Stimulated activated naive CD8-positive, alpha-beta T cell treated with anti-CD3 and anti-CD28 coated beads, Interleukin-15, amount 100 ng/mL, for 72 hours (primary cell): ENCODE measurements around the gene UCKL1.
A peak's percentile ranks its signal among the peaks of the same experiment; 100 is the strongest.

ENCODE experiments used
- ATAC-seq: fragments of 150-1000 bp; cut with Tn5 transposase; 2 replicates; pipeline ENCODE4 v1.10.0; 2021; ENCODE audit warnings: mild to moderate bottlenecking, moderate library complexity
- DNase-seq, 2 donors: peaks; one replicate each; pipeline ENCODE4 v3.0.0; 2021 to 2022
- H3K27ac Mint-ChIP-seq, 2 donors: one replicate each; pipeline ENCODE4 v1.8.0; 2022; ENCODE audit warnings: mild to moderate bottlenecking in 2 of 2, mixed read lengths in 2 of 2, moderate library complexity in 2 of 2
- H3K27me3 Mint-ChIP-seq: one replicate; pipeline ENCODE4 v1.8.0; 2022; ENCODE audit warnings: mixed read lengths
- H3K4me1 Mint-ChIP-seq: one replicate; pipeline ENCODE4 v1.8.0; 2022; ENCODE audit warnings: mild to moderate bottlenecking, mixed read lengths
- H3K4me3 Mint-ChIP-seq, 2 donors: one replicate each; pipeline ENCODE4 v1.8.0; 2022; ENCODE audit warnings: mild to moderate bottlenecking in 2 of 2, mixed read lengths in 2 of 2, moderate library complexity in 1 of 2
- H3K9me3 Mint-ChIP-seq, 2 donors: one replicate each; pipeline ENCODE4 v1.8.0; 2022; ENCODE audit warnings: mixed read lengths in 2 of 2

UCKL1 gene

DNA sequence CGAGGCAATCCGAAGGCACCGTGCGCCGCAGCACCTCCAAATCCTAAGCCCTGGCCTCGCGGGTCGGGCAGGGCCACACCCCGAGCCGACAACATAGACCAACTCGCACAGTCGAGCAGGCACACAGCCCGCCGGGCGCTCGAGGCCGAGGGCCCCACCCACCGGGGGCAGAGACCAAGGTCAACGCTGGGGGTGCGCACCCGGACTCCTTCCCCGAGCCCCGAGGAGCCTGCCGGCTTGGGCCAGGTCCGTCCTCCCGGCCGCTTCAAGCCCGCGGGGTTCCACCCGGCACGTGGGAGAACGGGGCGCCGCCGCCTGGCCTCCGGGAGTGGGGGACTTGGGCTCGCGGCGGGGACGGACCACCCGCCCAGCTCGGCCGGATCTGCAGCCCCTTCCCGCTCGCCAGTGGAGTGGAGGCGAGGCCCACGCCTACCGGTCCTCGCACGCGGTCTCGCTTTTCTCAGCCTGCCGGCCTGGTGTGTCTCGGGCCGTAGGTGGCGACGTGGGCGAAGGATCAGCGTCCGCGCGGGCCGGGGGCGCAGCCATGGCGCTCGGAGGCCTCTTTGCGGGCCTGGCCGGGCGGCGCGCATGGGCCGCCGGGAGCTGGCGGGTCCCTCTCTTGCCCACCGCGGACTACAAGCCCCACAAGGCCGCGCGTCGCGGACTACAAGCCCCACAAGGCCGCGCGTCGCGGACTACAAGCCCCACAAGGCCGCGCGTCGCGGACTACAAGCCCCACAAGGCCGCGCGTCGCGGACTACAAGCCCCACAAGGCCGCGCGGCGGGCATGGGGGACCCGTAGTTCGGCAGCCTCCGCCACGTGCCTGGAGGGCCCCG lies at the start of gene UCKL1:
TSS of gene UCKL1 (minus strand) at position 590 of the 837 bp plus-strand sequence. CDS start at position 546, 44 bp downstream.
- no peaks in the 10 kb centered on the region for H3K9me3 Mint-ChIP-seq

DNA sequence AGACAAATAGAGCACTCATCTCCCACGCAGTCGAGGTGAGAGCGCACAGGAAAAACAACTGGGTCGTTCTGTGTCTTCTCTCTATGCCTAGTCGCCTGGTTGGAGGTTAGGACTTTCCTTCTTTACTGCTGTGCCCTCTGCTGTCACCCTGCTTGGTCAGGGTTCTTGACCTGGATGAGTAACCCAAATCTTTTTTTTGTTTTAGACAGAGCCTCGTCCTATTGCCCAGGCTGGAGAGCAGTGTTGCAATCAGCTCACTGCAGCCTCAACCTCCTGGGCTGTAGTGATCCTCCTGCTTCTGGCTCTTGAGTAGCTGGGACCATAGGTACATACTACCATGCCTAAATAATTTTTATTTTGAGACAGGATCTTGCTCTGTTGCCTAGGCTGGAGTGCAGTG lies 49.2 kb upstream of the UCKL1 start:
- Mint-ChIP-seq H3K27ac (no peak overlapping the region), H3K27me3 (no peaks in the 10 kb centered on the region)

More for the DNA sequence above, at the start of gene UCKL1:
- Mint-ChIP-seq H3K27ac (peak within 1 kb of the TSS; percentile 90 to 96), H3K4me3 (peak within 1 kb of the TSS; percentile 83 to 90), H3K27me3 (no peaks in the 10 kb centered on the region), H3K4me1 (peaks cover 68% of the 10 kb centered on the region)
- peak; percentile 87 to 93 for DNase-seq
- peak; percentile 83 for ATAC-seq

DNA sequence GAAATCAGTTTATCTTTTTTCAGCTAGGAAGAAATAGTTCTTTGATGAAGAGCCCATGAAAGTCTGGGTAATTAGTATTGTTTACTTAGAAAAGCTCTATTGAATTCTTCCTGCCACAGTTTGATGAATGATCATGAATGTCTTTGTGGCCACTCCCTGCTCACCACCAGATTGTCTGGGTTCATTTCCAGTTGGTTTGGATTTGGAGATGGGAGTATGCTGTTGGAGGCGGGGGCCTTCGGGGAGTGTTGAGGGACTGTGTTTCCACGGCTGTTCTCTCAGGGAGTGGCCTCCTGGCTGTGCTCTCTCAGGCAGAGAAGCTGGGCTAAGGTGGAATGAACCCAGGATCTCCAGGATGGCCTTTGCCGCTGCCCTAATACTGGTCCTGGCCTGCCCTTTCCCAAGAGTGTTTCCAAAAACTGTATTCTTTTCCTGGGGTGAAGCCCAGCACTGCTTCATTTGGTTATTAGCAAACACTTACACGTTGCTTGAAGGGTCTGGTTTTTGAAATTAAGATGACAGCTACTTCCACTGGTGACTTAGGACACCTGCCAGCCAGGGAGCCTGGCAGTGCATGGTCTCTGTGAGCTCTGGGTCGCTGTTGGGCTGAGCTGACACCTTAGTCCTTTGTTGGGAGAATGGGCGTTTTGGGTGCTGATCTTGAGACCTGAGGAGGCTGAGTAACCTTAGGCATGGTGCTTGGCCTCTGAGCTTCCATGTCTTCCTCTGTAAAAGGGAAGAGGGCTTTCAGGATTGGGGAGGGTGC lies 47.9 kb upstream of the UCKL1 start:
- Mint-ChIP-seq H3K27me3 (no peaks in the 10 kb centered on the region), H3K9me3 (peaks cover 0 to 8% of the 10 kb centered on the region in 2 donors), H3K27ac (no peak overlapping the region), H3K4me1 (peaks cover 14% of the 10 kb centered on the region), H3K4me3 (no peak overlapping the region)
- ATAC-seq: no peak
- DNase-seq: no peak

More for the DNA sequence above, 49.2 kb upstream of the UCKL1 start:
- H3K9me3 Mint-ChIP-seq: peaks cover 5 to 20% of the 10 kb centered on the region in 2 donors
- no peak overlapping the region for H3K4me3 Mint-ChIP-seq
- ATAC-seq (peak; percentile 29), DNase-seq (no peak)
- H3K4me1 Mint-ChIP-seq: peaks cover 25% of the 10 kb centered on the region

DNA sequence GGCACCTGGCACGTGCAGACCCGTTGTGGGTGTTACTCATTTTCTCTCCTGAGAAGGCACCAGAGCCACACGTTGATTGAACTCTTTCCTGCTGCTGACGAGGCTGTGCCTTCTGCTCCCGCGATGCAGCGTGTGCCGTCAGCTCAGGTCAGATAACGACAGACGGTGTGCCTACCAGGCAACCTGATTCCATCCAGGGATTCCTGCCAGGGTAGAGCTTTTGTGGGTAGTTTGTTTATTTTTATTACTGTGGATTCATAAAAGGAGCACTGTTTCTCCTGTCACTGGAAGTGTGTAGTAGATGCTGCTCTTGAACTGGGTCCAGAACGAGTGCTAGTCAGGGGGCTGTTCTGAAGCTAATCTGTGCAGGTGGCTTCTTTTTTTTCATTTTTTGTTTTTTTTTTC lies 45.4 kb upstream of the UCKL1 start:
- DNase-seq: no peak
- H3K9me3 Mint-ChIP-seq: no peaks in the 10 kb centered on the region
- no peaks in the 10 kb centered on the region for H3K27me3 Mint-ChIP-seq
- H3K4me3 Mint-ChIP-seq: no peak overlapping the region
- peak overlapping the region in 1 of 2 donors; percentile 53 for H3K27ac Mint-ChIP-seq
- peaks cover 7% of the 10 kb centered on the region for H3K4me1 Mint-ChIP-seq
- ATAC-seq: peak; percentile 72

DNA sequence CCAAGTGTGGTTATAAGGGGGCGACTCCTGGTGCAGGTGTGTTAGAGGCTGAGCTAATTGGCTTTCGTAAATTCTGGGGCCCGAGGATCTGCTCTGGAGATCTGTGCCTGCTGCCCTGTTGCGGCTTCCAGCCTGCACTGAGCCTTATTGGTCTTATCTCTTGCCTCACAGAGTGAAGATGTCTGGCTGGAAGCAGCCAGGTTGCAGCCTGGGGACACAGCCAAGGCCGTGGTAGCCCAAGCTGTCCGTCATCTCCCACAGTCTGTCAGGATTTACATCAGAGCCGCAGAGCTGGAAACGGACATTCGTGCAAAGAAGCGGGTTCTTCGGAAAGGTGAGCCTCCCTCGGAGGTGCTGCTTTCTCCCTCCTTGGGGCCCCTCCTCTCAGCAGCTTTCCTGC lies 44.7 kb upstream of the UCKL1 start:
- H3K27ac Mint-ChIP-seq: peak overlapping the region; percentile 74 to 78
- ATAC-seq (no peak), DNase-seq (no peak)
- no peaks in the 10 kb centered on the region for H3K27me3 Mint-ChIP-seq
- H3K4me3 Mint-ChIP-seq: no peak overlapping the region
- H3K4me1 Mint-ChIP-seq: peaks cover 7% of the 10 kb centered on the region
- no peaks in the 10 kb centered on the region for H3K9me3 Mint-ChIP-seq

DNA sequence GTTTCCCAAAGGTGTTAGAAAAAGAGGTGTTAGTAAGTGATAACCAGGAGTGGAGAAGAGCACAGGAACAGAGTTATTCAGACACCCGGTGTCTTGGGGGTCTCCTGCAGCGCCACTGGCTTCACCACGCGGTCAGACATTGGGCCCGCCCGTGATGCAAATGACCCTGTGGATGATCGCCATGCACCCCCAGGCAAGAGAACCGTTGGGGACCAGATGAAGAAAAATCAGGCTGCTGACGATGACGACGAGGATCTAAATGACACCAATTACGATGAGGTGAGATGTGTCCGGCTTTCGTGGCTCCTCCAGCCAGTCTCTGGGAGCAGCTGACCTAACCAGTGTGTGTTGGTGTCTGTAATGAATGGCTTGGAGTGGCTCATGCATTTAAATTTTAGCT lies 26.7 kb upstream of the UCKL1 start:
- DNase-seq (no peak), ATAC-seq (no peak)
- Mint-ChIP-seq H3K27me3 (no peaks in the 10 kb centered on the region), H3K4me3 (peak overlapping the region; percentile 29 to 97), H3K27ac (no peak overlapping the region), H3K4me1 (peaks cover 51% of the 10 kb centered on the region), H3K9me3 (no peaks in the 10 kb centered on the region)

DNA sequence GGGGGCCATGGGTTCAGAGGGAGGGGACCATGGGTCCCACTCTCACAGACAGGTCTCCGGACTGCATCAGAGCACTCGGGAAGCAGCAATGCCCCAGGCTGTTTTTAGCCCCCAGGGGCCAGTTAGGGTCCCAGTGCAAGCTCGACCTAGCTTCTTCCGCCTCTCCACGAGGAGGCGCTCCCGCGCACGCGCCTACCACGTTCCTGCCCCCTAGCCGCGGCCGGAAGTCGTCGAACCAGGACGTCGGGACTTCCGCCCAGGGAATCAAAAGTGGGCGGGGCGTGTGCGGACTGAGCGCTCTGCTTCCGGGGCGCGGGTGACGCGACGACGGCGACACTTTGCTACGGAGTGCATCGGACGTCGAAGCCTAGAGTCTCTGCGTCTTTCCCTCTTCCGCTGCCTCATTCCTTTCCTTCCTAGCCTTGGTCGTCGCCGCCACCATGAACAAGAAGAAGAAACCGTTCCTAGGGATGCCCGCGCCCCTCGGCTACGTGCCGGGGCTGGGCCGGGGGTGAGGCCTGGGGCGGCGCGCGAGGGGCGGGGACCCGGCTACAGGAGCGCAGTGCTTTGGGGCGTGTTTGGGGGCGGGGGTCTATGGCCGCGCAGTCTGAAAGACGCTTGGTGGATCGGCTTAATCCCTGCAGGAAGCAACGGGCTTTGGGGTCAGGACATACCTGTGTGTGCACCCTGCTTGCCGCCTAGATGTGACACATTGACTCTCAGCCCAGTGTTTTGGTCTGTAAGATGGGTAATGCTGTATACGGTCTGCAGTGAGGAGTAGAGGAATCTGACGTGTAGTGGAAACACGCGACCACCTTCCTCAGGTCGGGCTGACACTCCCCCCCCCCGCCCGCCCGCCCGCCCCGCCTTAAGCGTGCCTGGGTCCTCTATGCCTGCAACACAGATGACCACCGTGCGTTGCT lies 24.9 kb upstream of the UCKL1 start, which contains the start of gene PRPF6:
TSS of gene PRPF6 (plus strand) at position 327 of the 923 bp plus-strand sequence. CDS start at position 441, 114 bp downstream.
- Mint-ChIP-seq H3K27me3 (no peaks in the 10 kb centered on the region), H3K9me3 (no peaks in the 10 kb centered on the region), H3K4me3 (peak within 1 kb of the TSS; percentile 92 to 97), H3K4me1 (peaks cover 70% of the 10 kb centered on the region), H3K27ac (peak within 1 kb of the TSS; percentile 96)
- DNase-seq (peak; percentile 93 to 97), ATAC-seq (peak; percentile 47)

DNA sequence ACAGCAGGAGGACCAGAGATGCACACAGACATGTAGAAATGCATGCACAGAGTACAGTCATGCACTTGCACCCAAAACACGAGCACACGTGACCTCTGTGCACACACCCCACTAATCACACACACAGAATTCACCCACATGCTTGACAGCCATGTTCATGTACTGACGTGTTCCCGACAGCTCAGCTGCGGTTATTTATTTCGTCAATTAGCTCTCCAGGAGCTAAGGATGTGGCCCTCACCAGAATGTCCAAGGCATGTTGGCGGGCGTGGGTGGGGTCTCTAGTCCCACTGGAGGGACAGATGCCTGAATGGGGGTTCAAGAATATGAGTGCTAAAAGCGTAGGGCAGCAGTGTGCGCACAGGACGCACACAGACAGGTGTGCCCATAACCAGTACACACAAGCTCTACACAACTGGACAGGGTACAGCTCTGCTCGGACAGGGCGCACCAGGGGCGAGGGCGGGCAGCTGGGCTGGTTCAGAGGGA lies 24.1 kb upstream of the UCKL1 start:
- Mint-ChIP-seq H3K4me3 (peak overlapping the region; percentile 92 to 97), H3K9me3 (no peaks in the 10 kb centered on the region), H3K4me1 (peaks cover 74% of the 10 kb centered on the region), H3K27me3 (no peaks in the 10 kb centered on the region), H3K27ac (peak overlapping the region; percentile 96)
- DNase-seq: no peak
- ATAC-seq: peak; percentile 51

DNA sequence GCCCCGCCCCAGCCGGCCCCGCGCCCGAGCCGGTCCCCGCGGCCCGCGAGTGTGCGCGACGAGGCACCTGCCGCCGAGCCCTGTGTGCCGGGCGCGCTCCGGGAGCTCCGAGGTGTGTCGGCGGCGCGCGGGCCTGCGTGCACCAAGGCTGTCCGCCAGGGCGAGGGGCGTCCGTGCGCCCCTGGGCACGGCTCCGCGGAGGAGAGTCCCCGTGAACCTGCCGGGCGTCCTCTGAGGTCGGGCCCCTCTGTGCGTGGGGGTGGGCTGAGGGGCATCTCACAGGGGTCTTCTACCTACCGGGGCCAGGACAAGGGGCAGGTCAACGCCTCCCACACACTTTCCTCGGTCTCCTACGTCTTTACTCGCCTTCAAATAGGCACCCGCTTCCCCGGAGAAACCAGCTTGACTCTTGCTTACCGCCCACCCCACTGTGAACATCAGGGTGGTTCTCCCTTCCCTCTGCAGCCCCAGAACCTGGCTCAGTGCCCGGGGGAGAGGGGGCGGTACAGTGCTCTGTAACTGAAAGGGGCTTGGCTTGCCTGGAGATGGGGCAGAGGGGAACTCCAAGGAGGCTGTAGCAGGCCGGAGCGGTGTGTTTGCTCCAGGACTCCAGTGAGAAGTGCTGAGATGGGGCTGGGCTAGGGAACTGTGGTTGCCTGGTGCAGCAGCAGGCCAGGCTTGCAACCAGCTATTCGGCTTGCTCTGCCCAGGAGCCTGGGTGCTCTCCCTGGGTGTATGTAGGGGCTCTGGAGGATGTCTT lies 23.5 kb upstream of the UCKL1 start, which contains the start of gene SAMD10:
TSS of gene SAMD10 (minus strand) at position 86 of the 760 bp plus-strand sequence. CDS start 175 bp downstream, outside the sequence.
- Mint-ChIP-seq H3K27me3 (no peaks in the 10 kb centered on the region), H3K9me3 (no peaks in the 10 kb centered on the region), H3K27ac (peak within 1 kb of the TSS; percentile 96), H3K4me1 (peaks cover 73% of the 10 kb centered on the region), H3K4me3 (peak within 1 kb of the TSS; percentile 92 to 97)
- DNase-seq (peak; percentile 92 to 96), ATAC-seq (peak; percentile 75)

DNA sequence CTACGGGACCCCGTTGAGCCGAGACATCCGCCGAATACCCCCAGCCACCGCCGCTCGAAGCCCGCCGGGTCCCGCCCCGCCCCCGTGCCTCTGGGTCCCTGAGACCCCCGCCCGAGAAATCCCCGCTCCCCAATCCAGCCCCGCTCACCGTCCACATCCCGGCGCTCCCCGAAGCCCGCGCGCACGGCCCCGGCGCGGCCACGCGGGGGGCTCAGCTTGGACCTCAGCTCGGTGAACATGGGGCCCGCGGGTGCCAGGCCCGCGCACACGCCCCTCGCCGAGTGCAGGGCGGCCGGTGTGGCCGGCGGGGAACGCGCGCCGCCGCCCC lies 23.0 kb upstream of the UCKL1 start:
- Mint-ChIP-seq H3K4me1 (peaks cover 74% of the 10 kb centered on the region), H3K4me3 (peak overlapping the region; percentile 88 to 97), H3K27me3 (no peaks in the 10 kb centered on the region), H3K9me3 (no peaks in the 10 kb centered on the region), H3K27ac (peak overlapping the region in 1 of 2 donors; percentile 85)
- ATAC-seq: no peak
- DNase-seq: peak in 1 of 2 donors; percentile 45

DNA sequence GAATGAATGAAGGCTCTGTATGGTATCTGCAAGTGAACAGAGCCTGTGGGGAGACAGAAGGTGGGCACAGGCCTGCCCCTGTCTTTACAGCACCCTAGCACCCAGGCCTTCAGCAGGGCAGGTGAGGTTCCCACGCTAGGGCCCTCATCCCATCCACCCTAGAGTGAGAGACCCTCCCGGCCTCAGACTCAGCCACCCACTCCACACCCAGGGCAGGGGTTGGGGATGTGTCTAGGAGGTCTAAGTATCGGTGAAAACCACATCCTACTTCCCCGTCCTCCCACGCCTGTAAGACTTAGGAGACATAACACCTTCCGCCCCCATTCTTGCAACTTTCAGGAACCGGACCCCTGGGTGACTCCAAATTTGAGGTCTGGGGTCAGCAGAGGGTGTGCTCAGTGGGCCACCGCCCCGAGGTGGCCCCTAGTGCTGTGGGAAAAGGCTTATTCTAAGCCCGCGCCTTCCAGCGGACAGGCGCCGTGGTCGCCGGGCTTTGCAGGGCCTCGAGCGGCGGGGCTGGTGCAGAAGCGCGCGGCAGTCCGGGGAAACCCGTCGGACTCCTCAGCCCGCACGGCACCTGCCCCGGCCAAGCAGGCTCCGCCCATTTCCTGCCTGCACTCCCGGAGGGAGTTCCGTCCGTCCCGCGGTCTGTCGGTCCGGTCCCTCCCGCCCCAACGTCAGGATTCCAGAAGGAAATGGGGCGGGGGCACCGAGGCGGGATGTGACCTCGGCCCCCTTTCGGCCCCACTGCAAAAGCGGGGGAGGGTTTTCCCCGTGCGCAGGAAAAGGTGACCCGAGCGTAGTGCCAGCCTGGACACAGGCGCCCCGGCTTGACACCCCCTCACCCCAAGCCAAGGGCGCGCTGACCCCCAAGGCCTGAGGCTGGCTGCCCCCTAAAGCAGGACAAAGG lies 22.4 kb upstream of the UCKL1 start:
- Mint-ChIP-seq H3K27me3 (no peaks in the 10 kb centered on the region), H3K27ac (peak overlapping the region; percentile 68 to 85), H3K9me3 (no peaks in the 10 kb centered on the region), H3K4me3 (peak overlapping the region; percentile 88 to 97), H3K4me1 (peaks cover 80% of the 10 kb centered on the region)
- DNase-seq (peak; percentile 76 to 82), ATAC-seq (peak; percentile 48)

DNA sequence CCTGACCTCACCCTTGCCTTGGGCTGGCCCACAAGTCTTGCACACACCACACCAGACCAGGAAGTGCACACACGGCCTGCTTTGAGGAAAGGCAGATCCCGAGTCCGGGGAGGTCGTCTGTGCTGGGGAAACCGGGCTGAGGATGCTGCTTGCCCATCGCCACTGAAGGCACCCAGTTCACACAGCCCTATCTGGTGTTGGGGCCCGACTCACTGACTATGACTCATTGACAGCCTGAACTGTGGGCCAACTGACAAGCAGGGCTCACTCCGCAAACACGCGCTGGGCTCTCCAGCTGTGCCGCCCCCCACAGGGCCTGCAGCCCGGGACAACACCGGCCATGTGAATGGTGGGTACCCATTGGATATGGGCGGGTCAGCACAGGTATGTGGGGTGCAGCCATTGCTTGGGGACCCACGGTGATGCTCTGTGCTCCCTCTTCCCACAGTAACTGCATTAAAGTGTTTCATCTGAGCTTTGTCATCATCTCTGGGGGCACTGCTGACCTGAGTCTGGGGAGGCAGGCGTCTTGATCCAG lies 21.6 kb upstream of the UCKL1 start:
- peak overlapping the region; percentile 88 to 97 for H3K4me3 Mint-ChIP-seq
- peaks cover 82% of the 10 kb centered on the region for H3K4me1 Mint-ChIP-seq

More for the DNA sequence above, 21.6 kb upstream of the UCKL1 start:
- ATAC-seq (peak; percentile 66), DNase-seq (peak in 1 of 2 donors; percentile 86)
- H3K27ac Mint-ChIP-seq: peak overlapping the region; percentile 63 to 68
- no peaks in the 10 kb centered on the region for H3K27me3 Mint-ChIP-seq
- H3K9me3 Mint-ChIP-seq: no peaks in the 10 kb centered on the region
